H1 (cell line): ENCODE measurements around the gene FHIT. TPM values are rescaled to one million over a fixed set of nuclear protein-coding genes. Genes with fewer than 3 reads are reported as not detected.

Experiments
- BRCA1 ChIP-seq: IDR thresholded peaks from 2 replicates; pipeline ENCODE4 v1.6.1; 2012; ENCODE audit warnings: low read depth, low read length, improper control_type of control experiment
- CHD2 ChIP-seq: IDR thresholded peaks from 2 replicates; pipeline ENCODE4 v1.6.1; 2012; ENCODE audit warnings: low read length, improper control_type of control experiment
- MAX ChIP-seq: IDR thresholded peaks from 2 replicates; pipeline ENCODE4 v1.6.1; 2012; ENCODE audit warnings: inconsistent platforms
- SP4 ChIP-seq: IDR thresholded peaks from 2 replicates; pipeline ENCODE4 v1.6.1; 2012; ENCODE audit warnings: low read length, inconsistent platforms
- TAF1 ChIP-seq: IDR thresholded peaks from 2 replicates; pipeline ENCODE4 v1.6.1; 2011; ENCODE audit warnings: mild to moderate bottlenecking, low read depth, low read length
- polyA plus RNA-seq, 7 experiments: library from polyadenylated mRNA; depleted of rRNA in 3 of 7; stranded (reverse) in 5 of 7; unstranded in 2 of 7; fragments of >200 nt in 5 of 7; fragments of 200-250 nt in 2 of 7; gene quantifications; 1 replicate in 5 of 7; 2 replicates in 1 of 7; 4 replicates in 1 of 7; pipeline versions ENCODE4 v1.2.1 to v1.2.3, GENCODE V29; 2011 to 2013; ENCODE audit warnings: missing spikeins in 2 of 7, mixed read lengths in 2 of 7
- total RNA-seq: library from RNA; stranded (reverse); fragmentation: NEBNext Ultra II Directional; extraction: Animal tissue kit (Norgen Biotek cat#: 25700); gene quantifications from 2 replicates; pipeline ENCODE4 v1.2.1, GENCODE V29; 2021

The FHIT gene
- total and polyA plus RNA-seq, 2 of the 8 experiments (the other 6 are each of a cell fraction or from before 2014, with no cell fraction given), result 1.2 to 3.2 TPM

GRCh38 chr3:61168286-61168685, 83.0 kb downstream of the FHIT start (continued):
- TF ChIP-seq CHD2 (no peak), BRCA1 (no peak), SP4 (no peak), TAF1 (no peak), MAX (no peak)
